Thyroid gland (tissue), 4 donors: ENCODE data around the gene RILPL1. TPM values are rescaled to one million over a fixed set of nuclear protein-coding genes. Genes with fewer than 3 reads are reported as not detected.

ENCODE experiments used
- DNase-seq, 2 donors: peaks; one replicate each; pipeline ENCODE4 v3.0.0-alpha.2; 2019
- H3K27ac ChIP-seq, 3 donors: fragments of 200-600 bp; sonication (generic); 1 replicate in 2 of 3; 2 replicates in 1 of 3; pipeline ENCODE4 v1.5.1; 2016 to 2019; ENCODE audit warnings: mild to moderate bottlenecking in 1 of 3, moderate library complexity in 1 of 3
- H3K27me3 ChIP-seq: fragments of 200-600 bp; sonication (generic); one replicate; pipeline ENCODE4 v1.5.1; 2019
- H3K36me3 ChIP-seq, 2 donors: fragments of 200-600 bp; sonication (generic); one replicate each; pipeline ENCODE4 v1.5.1; 2016 to 2019
- H3K4me1 ChIP-seq, 2 donors: fragments of 200-600 bp; sonication (generic); one replicate each; pipeline ENCODE4 v1.5.1; 2017 to 2019
- H3K4me3 ChIP-seq, 3 donors: fragments of 200-600 bp; sonication (generic); replicated peaks in 1 of 3; 1 replicate in 2 of 3; 2 replicates in 1 of 3; pipeline ENCODE4 v1.5.1; 2016; ENCODE audit warnings: mild to moderate bottlenecking in 1 of 3
- H3K9me3 ChIP-seq: fragments of 200-600 bp; sonication (generic); one replicate; pipeline ENCODE4 v1.5.1; 2017
- CTCF ChIP-seq, 6 experiments: fragments of 200-600 bp in 3 of 6; fragments of 450-650 bp in 3 of 6; sonication (generic) in 3 of 6; IDR thresholded peaks; one replicate each; pipeline ENCODE4 v1.5.1; 2016 to 2019; ENCODE audit warnings: antibody characterized with exemption in 6 of 6, mild to moderate bottlenecking in 2 of 6, inconsistent platforms in 1 of 6, moderate library complexity in 1 of 6
- POLR2A ChIP-seq, 2 donors: fragments of 450-650 bp; IDR thresholded peaks; one replicate each; pipeline ENCODE4 v1.6.1; 2017; ENCODE audit warnings: antibody characterized with exemption in 2 of 2, mild to moderate bottlenecking in 2 of 2, moderate library complexity in 1 of 2
- WGBS, 2 donors: methylation state at CpG; one replicate each; pipeline ENCODE4 v1.1.5; 2017; 5-methylcytosine and 5-hydroxymethylcytosine counted together
- intact Hi-C: fragments of 100-400 bp; cut with DNase I; formaldehyde crosslinking; loops from one replicate; pipeline ENCODE4 v1.15.1; 2023
- total RNA-seq, 4 donors: library from RNA; depleted of rRNA; stranded (reverse); fragments of >200 nt; gene quantifications; one replicate each; pipeline ENCODE4 v1.2.3, GENCODE V29; 2016

The RILPL1 gene
- total RNA-seq, 4 donors from 2014 or later: 22.0 to 37.8 (median 31.6) TPM

- peak; percentile 97 to 98 for DNase-seq
- Histone ChIP-seq H3K27me3 (no peaks in the 10 kb centered on the region), H3K4me3 (no peak overlapping the region), H3K36me3 (peaks cover 11 to 14% of the 10 kb centered on the region in 2 donors), H3K27ac (peak overlapping the region; percentile 79 to 93 (median 89)), H3K9me3 (no peaks in the 10 kb centered on the region), H3K4me1 (peaks cover 31 to 50% of the 10 kb centered on the region in 2 donors)
- intact Hi-C loops: no loop called here
- peak in 1 of 2 donors; percentile 71 for TF ChIP-seq POLR2A (IDR thresholded peaks at IDR 0.05)
- TF ChIP-seq CTCF (IDR thresholded peaks at IDR 0.05): no peak
- WGBS, 2 donors: 51 to 62% methylated on average over 26 of the region's 26 CpGs
These were observed 20.5 kb downstream of the RILPL1 start for GRCh38 chr12:123512838-123513665.

GRCh38 chr12:123506843-123507236 is 26.7 kb downstream of the RILPL1 start:
- WGBS, 2 donors: 93 to 99% methylated on average over 6 of the region's 6 CpGs
- intact Hi-C loops: no loop called here
- H3K27me3 ChIP-seq: no peaks in the 10 kb centered on the region
- H3K4me1 ChIP-seq: peaks cover 10 to 16% of the 10 kb centered on the region in 2 donors
- DNase-seq: no peak
- H3K36me3 ChIP-seq: no peaks in the 10 kb centered on the region
- H3K4me3 ChIP-seq: no peak overlapping the region
- H3K27ac ChIP-seq: no peak overlapping the region
- H3K9me3 ChIP-seq: no peaks in the 10 kb centered on the region
- no peak for TF ChIP-seq POLR2A (IDR thresholded peaks at IDR 0.05)
- no peak for TF ChIP-seq CTCF (IDR thresholded peaks at IDR 0.05)

- Histone ChIP-seq H3K27me3 (no peaks in the 10 kb centered on the region), H3K4me1 (peaks cover 10 to 16% of the 10 kb centered on the region in 2 donors), H3K27ac (no peak overlapping the region), H3K4me3 (no peak overlapping the region), H3K36me3 (no peaks in the 10 kb centered on the region), H3K9me3 (no peaks in the 10 kb centered on the region)
- no peak for TF ChIP-seq CTCF (IDR thresholded peaks at IDR 0.05)
- TF ChIP-seq POLR2A (IDR thresholded peaks at IDR 0.05): no peak
- no peak for DNase-seq
- WGBS, 2 donors: 98% methylated on average over 17 of the region's 17 CpGs
- intact Hi-C loops: no loop called here
These were observed 27.3 kb downstream of the RILPL1 start for GRCh38 chr12:123506059-123506842.

- Histone ChIP-seq H3K27ac (no peak overlapping the region), H3K36me3 (peaks cover 10 to 17% of the 10 kb centered on the region in 2 donors), H3K27me3 (no peaks in the 10 kb centered on the region), H3K4me3 (no peak overlapping the region), H3K4me1 (no peaks in the 10 kb centered on the region), H3K9me3 (no peaks in the 10 kb centered on the region)
- DNase-seq: no peak
- TF ChIP-seq CTCF (IDR thresholded peaks at IDR 0.05) (no peak), POLR2A (IDR thresholded peaks at IDR 0.05) (no peak)
- WGBS, 2 donors: 90 to 91% methylated on average over 12 of the region's 12 CpGs
- intact Hi-C loops: no loop called here
These were observed 31.3 kb downstream of the RILPL1 start for GRCh38 chr12:123502163-123502704.
